AG09319 (cell line): ENCODE measurements around the gene MXD1.

Source experiments
- DNase-seq: peaks from one replicate; pipeline ENCODE4 v3.0.0-alpha.2; 2010; ENCODE audit warnings: low read depth; ENCODE audit errors: extremely low read depth
- CTCF ChIP-seq: IDR thresholded peaks from 2 replicates; pipeline ENCODE4 v1.5.1; 2011; ENCODE audit warnings: low read depth, mild to moderate bottlenecking, inconsistent platforms, low read length, moderate library complexity

Gene MXD1

GRCh38 chr2:69902213-69902922 lies 12.5 kb upstream of the MXD1 start:
- no peak for TF ChIP-seq CTCF
- DNase-seq: no peak

GRCh38 chr2:69907216-69907615 lies 7.7 kb upstream of the MXD1 start:
- TF ChIP-seq CTCF: no peak

GRCh38 chr2:69911985-69912563 lies 2.8 kb upstream of the MXD1 start:
- DNase-seq: no peak

More at GRCh38 chr2:69907216-69907615, 7.7 kb upstream of the MXD1 start:
- DNase-seq: no peak

GRCh38 chr2:69914164-69914949 lies 552 bp upstream of the MXD1 start:
- peak; percentile 20 for TF ChIP-seq CTCF
- peak; percentile 100 for DNase-seq

More at GRCh38 chr2:69911985-69912563, 2.8 kb upstream of the MXD1 start:
- TF ChIP-seq CTCF: peak; percentile 45

- no peak for DNase-seq
- TF ChIP-seq CTCF: no peak
Measured at GRCh38 chr2:69916106-69916505, 1.2 kb downstream of the MXD1 start.

- DNase-seq: peak; percentile 50
- TF ChIP-seq CTCF: no peak
Measured at GRCh38 chr2:69917852-69918251, 2.9 kb downstream of the MXD1 start.

GRCh38 chr2:69918401-69918800 lies 3.5 kb downstream of the MXD1 start:
- no peak for TF ChIP-seq CTCF
- no peak for DNase-seq
